Endothelial cell of umbilical vein (primary cell): Measurements from ENCODE around the gene PTGFR. TPM values are rescaled to one million over a fixed set of nuclear protein-coding genes. Genes with fewer than 3 reads are reported as not detected.

Experiments used
- BruUV-seq: library from RNA; stranded (reverse); fragments of 400-500 nt; replicated peaks from 2 replicates; lab custom pipeline; 2021; lab: Mats Ljungman, UMichigan
- CTCF ChIA-PET: fragments of 300-600, 350-600 bp; sonication (Branson Sonifier 250); formaldehyde crosslinking; loops from one replicate; lab custom pipeline; 2021; ENCODE audit warnings: antibody characterized with exemption, inconsistent platforms; lab: Charles Lee
- POLR2A ChIA-PET: fragments of 300-600, 350-600 bp; sonication (Branson Sonifier 250); formaldehyde crosslinking; loops from one replicate; lab custom pipeline; 2021; ENCODE audit warnings: antibody characterized with exemption, inconsistent platforms; lab: Charles Lee
- DNase-seq: peaks from one replicate; pipeline ENCODE4 v3.0.0-alpha.2; 2011; ENCODE audit warnings: low read depth, low spot score
- FAIRE-seq: peaks from 2 replicates; lab custom pipeline; 2011; peaks lifted over from hg19 to GRCh38; lab: Jason Lieb, UNC
- H2AFZ ChIP-seq: 2 replicates; pipeline ENCODE4 v1.6.0; 2012; ENCODE audit warnings: low read depth, low read length, control low read depth, inconsistent platforms
- H3K27ac ChIP-seq: 2 replicates; pipeline ENCODE4 v1.5.1; 2011; ENCODE audit warnings: low read depth, mild to moderate bottlenecking, control low read depth, low read length, moderate library complexity; ENCODE audit not compliant: insufficient read depth
- H3K27me3 ChIP-seq, 2 experiments: 2 replicates each; pipeline versions ENCODE4 v1.6.0 to v1.6.1; 2011; ENCODE audit warnings: low read length in 2 of 2, mixed read lengths in 1 of 2; ENCODE audit not compliant: control insufficient read depth in 2 of 2, insufficient read depth in 2 of 2
- H3K36me3 ChIP-seq, 2 experiments: 2 replicates in 1 of 2; 3 replicates in 1 of 2; pipeline ENCODE4 v1.5.1; 2011; ENCODE audit warnings: low read length in 2 of 2, mild to moderate bottlenecking in 1 of 2, moderate library complexity in 1 of 2; ENCODE audit not compliant: control insufficient read depth in 2 of 2, insufficient read depth in 2 of 2; ENCODE audit errors: extremely low read depth in 1 of 2
- H3K4me1 ChIP-seq: 3 replicates; pipeline ENCODE4 v1.5.1; 2011; ENCODE audit warnings: mild to moderate bottlenecking, low read length; ENCODE audit not compliant: control insufficient read depth, insufficient read depth; ENCODE audit errors: extremely low read depth
- H3K4me2 ChIP-seq: 2 replicates; pipeline ENCODE4 v1.6.1; 2011; ENCODE audit warnings: low read length, control low read depth, mixed read lengths; ENCODE audit not compliant: insufficient read depth
- H3K4me3 ChIP-seq, 3 experiments: fragments of 200-600 bp in 1 of 3; sonication (generic), shearing (Covaris generic) in 1 of 3; replicated peaks in 1 of 3; 2 replicates each; pipeline ENCODE4 v1.5.1; 2011 to 2016; ENCODE audit warnings: control low read depth in 3 of 3, low read length in 3 of 3, mild to moderate bottlenecking in 2 of 3, inconsistent platforms in 1 of 3, low read depth in 1 of 3, moderate library complexity in 1 of 3; ENCODE audit not compliant: insufficient read depth in 1 of 3
- H3K79me2 ChIP-seq: 2 replicates; pipeline ENCODE4 v1.6.0; 2012; ENCODE audit warnings: low read length, inconsistent platforms; ENCODE audit not compliant: control insufficient read depth, insufficient read depth
- H3K9ac ChIP-seq: replicated peaks from 2 replicates; pipeline ENCODE3; 2011; ENCODE audit warnings: low read length, control low read depth; ENCODE audit not compliant: insufficient read depth; ENCODE audit errors: extremely low read depth
- H3K9me1 ChIP-seq: replicated peaks from 3 replicates; pipeline ENCODE4 v1.6.0; 2011; ENCODE audit warnings: mild to moderate bottlenecking, low read length; ENCODE audit not compliant: control insufficient read depth, insufficient read depth; ENCODE audit errors: extremely low read depth
- H3K9me3 ChIP-seq: replicated peaks from 2 replicates; pipeline ENCODE4 v1.5.1; 2012; ENCODE audit warnings: low read length, inconsistent platforms; ENCODE audit not compliant: control insufficient read depth, insufficient read depth
- H4K20me1 ChIP-seq: replicated peaks from 2 replicates; pipeline ENCODE3; 2011; ENCODE audit warnings: mild to moderate bottlenecking, low read length; ENCODE audit not compliant: control insufficient read depth, insufficient read depth; ENCODE audit errors: extremely low read depth
- EZH2 ChIP-seq: IDR thresholded peaks from 2 replicates; pipeline ENCODE4 v1.6.1; 2012; ENCODE audit warnings: borderline replicate concordance, low read depth, mild to moderate bottlenecking, moderate library complexity, low read length, inconsistent platforms; ENCODE audit not compliant: severe bottlenecking
- FOS ChIP-seq: IDR thresholded peaks from 2 replicates; pipeline ENCODE4 v1.6.1; 2011; ENCODE audit warnings: mild to moderate bottlenecking, low read length, moderate library complexity, borderline replicate concordance; ENCODE audit not compliant: insufficient read depth
- GATA2 ChIP-seq: IDR thresholded peaks from 2 replicates; pipeline ENCODE4 v1.7.0; 2011; ENCODE audit warnings: low read depth, mild to moderate bottlenecking, moderate library complexity, mixed read lengths, low read length; ENCODE audit not compliant: insufficient read length, insufficient read depth
- JUN ChIP-seq: IDR thresholded peaks from 2 replicates; pipeline ENCODE4 v1.6.1; 2011; ENCODE audit warnings: borderline replicate concordance, low read depth; ENCODE audit not compliant: insufficient read length, insufficient read depth
- MAX ChIP-seq: IDR thresholded peaks from 2 replicates; pipeline ENCODE4 v1.6.1; 2011; ENCODE audit not compliant: insufficient read depth, insufficient read length
- MYC ChIP-seq: IDR thresholded peaks from one replicate; pipeline ENCODE4 v1.6.1; 2011; ENCODE audit warnings: mild to moderate bottlenecking, low read depth, low read length
- POLR2A ChIP-seq: IDR thresholded peaks from 2 replicates; pipeline ENCODE4 v1.6.1; 2012; ENCODE audit warnings: low read depth, mild to moderate bottlenecking, control low read depth, low read length
- POLR2AphosphoS5 ChIP-seq: IDR thresholded peaks from 2 replicates; pipeline ENCODE4 v1.6.1; 2012; ENCODE audit warnings: low read depth, mild to moderate bottlenecking, control low read depth, low read length, moderate library complexity; ENCODE audit not compliant: insufficient read depth
- dilution Hi-C: fragments of 300-500 bp; cut with MboI; formaldehyde crosslinking; loops from one replicate; pipeline ENCODE4 v1.15.0; 2019; ENCODE audit warnings: low sequenced_read_pairs; ENCODE audit not compliant: extremely low pct_ligation_motif_present
- intact Hi-C: fragments of 100-400 bp; cut with micrococcal nuclease; formaldehyde crosslinking; loops from one replicate; pipeline ENCODE4 v1.10.0; 2022
- polyA plus RNA-seq, 4 experiments: library from polyadenylated mRNA; depleted of rRNA in 3 of 4; stranded (reverse) in 3 of 4; unstranded in 1 of 4; fragments of >200 nt; gene quantifications; 2 replicates each; pipeline versions ENCODE4 v1.2.1 to v1.2.3, GENCODE V29; 2011 to 2012; ENCODE audit warnings: missing spikeins in 1 of 4
- total RNA-seq: library from RNA; stranded (reverse); gene quantifications from 2 replicates; pipeline ENCODE4 v1.2.3, GENCODE V29; 2021
- TF ChIP-seq, protein P1 (sequence below), 2 donors: IDR thresholded peaks; 1 replicate in 1 of 2; 2 replicates in 1 of 2; pipeline ENCODE4 v1.5.1; 2011; ENCODE audit warnings: low read length in 2 of 2, mild to moderate bottlenecking in 2 of 2, moderate library complexity in 2 of 2, control low read depth in 1 of 2, inconsistent platforms in 1 of 2, low read depth in 1 of 2; ENCODE audit not compliant: insufficient read depth in 1 of 2; ENCODE audit errors: extremely low read depth in 1 of 2

Gene PTGFR
- total and polyA plus RNA-seq, 2 donors (not counting 3 experiments of a cell fraction or from before 2014, with no cell fraction given), result 0.11 to 0.24 TPM

- FAIRE-seq, result no peak
These were observed 22.3 kb upstream of the PTGFR start for GRCh38 chr1:78468521-78468920.

More at GRCh38 chr1:78468521-78468920, 22.3 kb upstream of the PTGFR start:
- intact Hi-C loops (no loop called here), dilution Hi-C loops (no loop called here)
- H4K20me1 ChIP-seq, result no peaks in the 10 kb centered on the region
- H3K9me3 ChIP-seq, result no peaks in the 10 kb centered on the region
- no peaks in the 10 kb centered on the region for H3K27me3 ChIP-seq
- ChIA-PET CTCF (no interaction called here), POLR2A (no interaction called here)
- TF ChIP-seq FOS (no peak), MAX (no peak), GATA2 (no peak), POLR2A (no peak), MYC (no peak), JUN (no peak), POLR2AphosphoS5 (no peak), EZH2 (no peak)
- TF ChIP-seq, protein P1, sequence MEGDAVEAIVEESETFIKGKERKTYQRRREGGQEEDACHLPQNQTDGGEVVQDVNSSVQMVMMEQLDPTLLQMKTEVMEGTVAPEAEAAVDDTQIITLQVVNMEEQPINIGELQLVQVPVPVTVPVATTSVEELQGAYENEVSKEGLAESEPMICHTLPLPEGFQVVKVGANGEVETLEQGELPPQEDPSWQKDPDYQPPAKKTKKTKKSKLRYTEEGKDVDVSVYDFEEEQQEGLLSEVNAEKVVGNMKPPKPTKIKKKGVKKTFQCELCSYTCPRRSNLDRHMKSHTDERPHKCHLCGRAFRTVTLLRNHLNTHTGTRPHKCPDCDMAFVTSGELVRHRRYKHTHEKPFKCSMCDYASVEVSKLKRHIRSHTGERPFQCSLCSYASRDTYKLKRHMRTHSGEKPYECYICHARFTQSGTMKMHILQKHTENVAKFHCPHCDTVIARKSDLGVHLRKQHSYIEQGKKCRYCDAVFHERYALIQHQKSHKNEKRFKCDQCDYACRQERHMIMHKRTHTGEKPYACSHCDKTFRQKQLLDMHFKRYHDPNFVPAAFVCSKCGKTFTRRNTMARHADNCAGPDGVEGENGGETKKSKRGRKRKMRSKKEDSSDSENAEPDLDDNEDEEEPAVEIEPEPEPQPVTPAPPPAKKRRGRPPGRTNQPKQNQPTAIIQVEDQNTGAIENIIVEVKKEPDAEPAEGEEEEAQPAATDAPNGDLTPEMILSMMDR (IDR thresholded peaks at IDR 0.05; ENCODE audit: extremely low read depth in 1 of 2, insufficient read depth in 1 of 2, low read depth in 1 of 2, low read length in 2 of 2), result no peak
- no peak for DNase-seq
- no TSS peak for BruUV-seq
- H3K4me2 ChIP-seq, result no peak overlapping the region
- H3K79me2 ChIP-seq, result no peaks in the 10 kb centered on the region
- no peaks in the 10 kb centered on the region for H3K4me1 ChIP-seq
- H3K9me1 ChIP-seq, result no peaks in the 10 kb centered on the region
- no peaks in the 10 kb centered on the region for H3K36me3 ChIP-seq
- no peak overlapping the region for H3K9ac ChIP-seq
- no peak overlapping the region for H3K27ac ChIP-seq
- H2AFZ ChIP-seq, result no peak overlapping the region
- H3K4me3 ChIP-seq, result no peak overlapping the region
